Amygdala (tissue), 56 donors: ENCODE data around the gene FOXP1.

Source experiments
- DNase-seq, 56 donors: peaks; one replicate each; lab custom pipeline; 2025; lab: John Stamatoyannopoulos, UW

FOXP1 gene

DNA sequence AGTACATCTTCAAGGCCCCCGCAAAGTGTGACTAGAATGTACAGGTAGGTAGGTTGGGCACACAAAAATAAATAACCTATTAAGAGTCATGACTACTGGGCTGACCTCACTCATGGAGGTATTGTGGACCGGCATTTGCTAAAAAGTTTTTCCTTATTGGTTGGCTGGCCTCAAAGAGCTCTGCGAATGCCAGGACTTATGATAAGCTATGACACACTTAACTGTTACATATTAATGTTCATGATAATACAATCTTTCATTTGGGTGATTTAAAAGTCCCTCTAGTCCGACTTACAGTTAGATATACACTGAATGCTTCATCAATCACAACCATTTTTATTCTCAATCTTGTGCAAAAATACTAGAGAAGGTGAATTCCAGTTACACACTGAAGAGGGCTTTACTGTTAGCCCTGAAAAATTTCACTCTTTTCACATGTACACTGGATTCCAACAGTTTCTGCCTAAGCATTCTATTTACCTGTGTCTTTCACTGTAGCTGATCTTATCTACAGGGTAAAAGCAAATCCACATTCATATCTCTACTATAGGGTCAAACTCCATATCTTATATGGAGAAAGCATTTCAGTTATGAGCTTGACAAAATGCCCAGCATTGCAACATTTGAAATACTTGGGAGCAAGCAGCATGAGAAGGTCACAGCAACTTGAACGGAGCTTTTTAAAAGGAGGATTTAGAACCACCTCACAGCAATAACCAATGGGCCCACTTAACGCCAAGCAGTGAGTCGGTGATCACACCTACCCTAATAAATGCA lies 329.1 kb downstream of the FOXP1 start:
- no peak for DNase-seq

DNA sequence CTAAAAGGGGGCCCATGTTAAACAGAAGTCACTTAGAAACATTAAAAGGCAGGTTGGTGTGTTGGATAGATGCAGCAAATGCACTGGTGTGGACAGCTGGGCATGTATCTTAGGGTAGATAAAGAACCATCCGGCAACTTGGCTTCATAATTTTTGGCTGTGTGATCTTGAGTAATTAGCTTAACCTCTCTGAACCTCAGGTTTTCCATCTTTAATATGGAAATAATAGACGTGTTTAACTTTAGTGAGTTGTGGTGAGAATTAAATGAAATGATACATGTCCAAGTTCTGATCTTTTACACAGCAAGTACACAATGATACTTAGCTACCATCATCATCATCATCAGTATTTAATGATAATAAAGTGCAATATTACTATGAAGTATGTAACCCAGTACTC lies 330.4 kb downstream of the FOXP1 start:
- no peak for DNase-seq

DNA sequence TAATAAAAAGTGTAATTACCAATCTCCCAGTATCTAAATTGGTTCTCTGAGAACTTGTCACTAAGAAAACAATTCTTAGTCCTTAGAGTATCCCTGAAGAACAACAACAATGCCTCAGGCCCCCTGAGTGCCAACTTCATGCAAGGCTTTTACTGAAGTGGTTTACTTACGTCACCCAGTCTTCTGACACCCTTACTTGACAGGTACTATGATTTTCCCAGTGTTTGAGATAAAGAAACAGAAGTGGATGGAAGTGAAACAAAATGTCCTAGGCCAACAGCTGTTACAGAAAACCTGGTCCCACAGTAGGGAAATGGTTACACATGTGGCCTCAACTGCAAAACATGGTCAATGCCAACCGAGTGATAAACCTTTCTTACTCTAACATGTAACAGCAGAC lies 331.1 kb downstream of the FOXP1 start:
- DNase-seq, result no peak

DNA sequence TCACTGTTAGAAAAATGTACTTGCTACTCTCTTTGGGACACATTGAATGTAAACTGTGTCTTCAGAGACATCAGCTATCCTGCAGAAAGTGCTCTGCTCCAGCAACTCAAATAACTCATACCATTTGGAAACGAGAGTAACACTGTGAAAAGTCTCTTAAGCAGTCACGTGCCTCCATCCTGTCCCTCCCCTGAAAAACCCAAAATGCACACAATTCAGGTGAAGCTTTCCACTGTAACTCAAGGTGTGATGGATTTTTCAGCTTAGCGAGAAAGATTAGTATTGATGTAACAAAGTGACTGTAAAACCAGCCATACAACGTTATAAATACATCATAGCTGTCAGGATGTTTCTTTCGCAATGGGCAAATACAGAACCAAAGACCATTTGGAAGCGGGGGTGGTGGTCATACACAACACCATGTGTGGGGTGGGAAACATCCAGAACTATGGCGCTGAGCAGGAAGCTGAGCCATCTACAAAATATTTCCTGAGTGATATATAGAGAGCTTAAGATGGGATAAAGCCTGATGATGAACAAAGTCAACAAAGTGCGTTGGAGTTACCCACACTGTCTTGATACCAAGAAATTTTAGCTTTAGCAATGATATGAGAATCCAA lies 332.3 kb downstream of the FOXP1 start:
- no peak for DNase-seq

DNA sequence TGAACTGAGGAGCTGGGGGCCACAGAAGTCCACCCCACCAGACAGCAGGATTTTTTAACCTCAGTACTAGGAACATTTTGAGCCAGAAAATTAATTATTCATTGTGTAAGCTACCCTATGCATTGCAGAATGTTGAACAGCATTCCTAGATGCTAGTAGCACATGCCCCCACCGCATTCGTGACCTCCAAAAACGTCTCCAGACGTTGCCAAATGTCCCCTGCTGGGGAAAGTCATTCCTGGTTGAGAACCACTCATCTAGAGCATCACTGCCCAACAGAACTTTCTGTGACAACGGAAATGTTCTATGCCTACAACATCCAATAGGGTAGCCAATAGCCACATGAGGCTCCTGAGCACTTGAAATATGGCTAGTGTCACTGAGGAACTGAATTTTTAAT lies 333.5 kb downstream of the FOXP1 start:
- DNase-seq, result no peak

DNA sequence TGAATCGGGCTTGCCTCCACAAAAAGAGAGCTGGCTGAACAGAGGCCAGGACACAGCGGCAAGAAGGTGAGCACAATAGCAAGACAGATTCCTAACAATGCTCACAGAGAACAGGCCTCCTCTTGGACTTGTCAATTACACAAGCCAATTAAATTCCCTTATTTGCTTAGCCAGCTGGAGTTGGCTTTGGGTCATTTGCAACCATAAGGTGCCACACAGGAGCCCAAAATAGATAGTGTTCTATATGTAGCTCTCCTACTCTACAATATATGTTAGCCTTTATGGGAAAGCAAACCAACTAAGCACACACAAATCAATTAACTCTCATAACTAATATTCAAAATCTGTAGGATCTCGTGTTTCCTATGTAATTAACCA lies 335.6 kb downstream of the FOXP1 start:
- no peak for DNase-seq

DNA sequence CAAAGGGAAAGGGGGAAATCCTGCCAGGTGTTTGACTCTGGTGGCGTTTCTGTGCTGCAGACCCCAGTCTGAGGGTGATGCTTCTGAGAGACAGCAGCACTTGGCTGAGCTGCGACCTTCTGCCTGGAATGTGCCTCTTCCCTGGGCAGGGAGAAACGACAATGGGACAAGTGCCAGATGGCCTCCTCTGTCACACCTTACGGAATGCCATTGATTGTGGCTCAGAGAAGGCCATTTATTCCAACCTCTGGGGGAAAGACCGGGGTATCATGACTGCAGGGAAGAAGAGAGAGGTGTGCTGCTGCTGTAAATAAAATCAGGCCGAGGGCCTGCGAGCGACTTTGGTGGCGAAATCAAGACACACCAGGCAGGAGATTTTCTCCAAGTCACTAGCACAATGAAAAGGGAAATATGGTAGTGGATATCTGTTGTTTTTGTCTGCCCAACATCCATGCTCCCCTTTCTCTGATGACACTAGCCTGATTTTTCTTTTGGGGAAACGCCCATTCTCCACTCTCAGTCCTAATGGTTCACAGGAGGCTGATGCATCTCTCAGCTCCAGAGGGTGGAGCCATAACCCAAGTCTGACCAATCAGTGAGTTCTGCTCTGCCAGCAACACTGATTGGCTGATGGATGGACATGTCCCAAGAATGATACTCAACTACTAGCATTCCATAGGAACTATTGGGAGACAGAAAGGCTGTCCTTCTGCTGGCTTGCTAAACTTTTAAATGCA lies 336.1 kb downstream of the FOXP1 start:
- peak in 1 of 56 donors; percentile 5 for DNase-seq

DNA sequence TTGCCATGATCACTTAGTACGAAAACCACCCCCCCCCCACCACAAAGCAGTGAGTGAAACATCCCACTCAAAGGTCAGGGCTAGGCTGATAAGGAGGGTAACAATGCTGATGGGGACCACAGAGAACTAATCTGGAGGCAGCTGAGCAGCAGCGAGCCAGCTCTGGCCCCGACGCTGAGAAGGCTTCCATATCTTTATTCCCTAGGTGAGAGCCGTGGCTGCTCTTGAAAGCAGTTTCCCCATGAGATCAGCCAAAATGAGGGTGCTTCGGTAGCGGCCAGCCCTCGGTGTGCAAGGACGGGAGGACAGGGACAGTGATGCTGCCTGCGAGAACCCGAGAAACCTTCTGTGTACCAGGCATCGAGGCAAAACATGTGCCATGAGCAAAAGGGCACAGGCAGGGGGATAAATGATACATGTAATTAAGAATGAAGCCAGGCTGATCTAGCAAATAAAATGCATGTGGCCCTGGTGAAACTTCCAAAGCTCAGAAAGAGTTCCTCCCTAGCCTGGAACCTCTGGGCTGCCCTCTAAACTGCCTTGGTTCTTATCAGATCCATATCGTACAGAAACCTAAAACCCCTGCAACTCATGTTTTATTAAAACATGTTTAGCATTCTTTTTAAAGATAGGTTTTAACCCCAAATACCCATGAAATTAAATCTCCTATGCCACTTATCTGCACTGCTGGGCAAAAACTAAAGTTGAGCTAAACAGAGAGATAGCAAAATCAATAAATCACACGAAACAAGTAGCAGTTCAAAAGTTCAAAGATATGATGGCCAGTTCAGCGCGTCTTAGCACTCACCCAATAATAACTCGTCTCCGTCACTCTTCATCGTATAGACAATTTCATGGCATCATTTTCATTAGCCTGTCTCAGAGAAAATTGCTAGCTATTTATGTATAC lies 337.3 kb downstream of the FOXP1 start:
- DNase-seq, result no peak

DNA sequence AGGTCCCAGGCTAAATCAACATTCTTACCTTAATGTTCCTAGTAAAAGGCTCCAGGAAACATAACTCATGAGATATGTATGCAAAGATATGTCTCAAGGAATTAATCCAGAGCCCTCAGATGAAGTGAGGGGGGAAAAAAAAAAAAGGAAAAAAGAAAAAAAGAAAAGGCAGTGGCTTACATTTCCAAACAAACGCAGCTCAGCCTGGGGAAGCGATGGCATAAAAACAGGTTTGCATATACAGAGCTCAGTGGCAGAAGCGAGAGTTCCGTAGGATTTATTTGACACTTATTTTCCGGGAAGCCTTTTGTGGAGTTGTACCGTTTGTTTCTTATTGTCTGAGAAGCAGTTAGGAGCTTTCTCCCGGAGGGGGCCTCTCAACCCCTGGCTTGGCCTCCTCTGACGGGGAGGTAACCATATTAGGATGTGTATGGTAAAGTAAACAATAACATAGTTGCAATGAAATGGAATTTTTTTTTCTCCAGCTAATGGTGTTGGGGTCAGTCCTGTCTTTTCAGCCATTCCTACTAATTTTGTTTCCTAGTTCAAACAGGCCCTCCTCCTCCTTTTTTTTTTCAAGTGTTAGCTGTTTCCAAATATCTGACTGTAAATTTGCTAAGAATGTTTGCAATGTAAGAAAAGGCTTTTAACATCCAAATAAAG lies 338.6 kb downstream of the FOXP1 start:
- DNase-seq, result no peak

DNA sequence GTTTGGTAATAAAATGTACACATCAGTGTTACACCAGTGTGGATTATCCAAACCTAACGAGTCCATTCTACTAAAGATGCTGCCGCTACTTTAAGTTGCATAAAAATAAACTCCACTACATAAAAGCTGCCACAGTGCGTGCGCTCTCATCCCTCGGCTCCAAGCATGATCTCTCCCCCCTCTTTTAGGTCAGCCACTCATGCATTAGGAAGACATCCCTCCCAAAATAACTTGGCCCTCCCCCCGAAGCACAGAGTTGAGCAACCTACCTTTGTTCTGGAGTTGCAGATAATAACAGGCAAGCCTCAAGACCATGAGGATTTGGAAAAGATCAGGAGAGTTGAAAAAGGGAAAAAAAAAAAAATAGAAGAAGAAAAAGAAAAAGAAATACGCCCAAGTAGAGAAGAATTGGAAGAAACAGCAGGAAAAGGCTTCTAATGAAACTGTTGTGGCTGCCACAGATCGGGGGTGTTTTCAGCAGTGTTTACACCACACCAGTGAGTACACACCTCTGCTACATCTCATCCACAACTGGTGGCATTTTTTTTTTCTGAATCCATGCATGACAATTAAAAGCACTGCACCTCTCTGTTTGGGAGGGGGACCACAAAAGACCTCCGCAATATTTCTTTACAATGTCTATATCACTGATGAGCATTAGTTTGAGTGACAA lies 339.2 kb downstream of the FOXP1 start:
- no peak for DNase-seq

DNA sequence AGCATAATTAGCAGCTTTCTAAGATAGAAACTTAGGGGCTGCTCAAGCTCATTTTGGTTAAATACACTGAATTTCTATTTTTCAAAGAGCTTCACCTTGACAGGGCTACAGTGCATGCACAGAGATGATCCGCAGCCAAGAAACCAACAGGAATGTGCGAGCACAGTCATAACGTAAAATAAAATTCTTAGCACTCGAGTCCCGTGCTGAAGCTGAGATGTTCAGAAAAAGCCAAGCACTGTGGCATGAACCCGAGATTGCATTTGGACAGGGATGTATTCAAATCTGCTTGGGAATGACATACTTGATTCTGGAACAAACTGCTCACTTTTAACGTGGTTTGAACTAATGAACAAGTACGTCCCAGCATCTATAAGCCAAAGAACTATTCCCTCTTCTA lies 340.3 kb downstream of the FOXP1 start:
- no peak for DNase-seq

DNA sequence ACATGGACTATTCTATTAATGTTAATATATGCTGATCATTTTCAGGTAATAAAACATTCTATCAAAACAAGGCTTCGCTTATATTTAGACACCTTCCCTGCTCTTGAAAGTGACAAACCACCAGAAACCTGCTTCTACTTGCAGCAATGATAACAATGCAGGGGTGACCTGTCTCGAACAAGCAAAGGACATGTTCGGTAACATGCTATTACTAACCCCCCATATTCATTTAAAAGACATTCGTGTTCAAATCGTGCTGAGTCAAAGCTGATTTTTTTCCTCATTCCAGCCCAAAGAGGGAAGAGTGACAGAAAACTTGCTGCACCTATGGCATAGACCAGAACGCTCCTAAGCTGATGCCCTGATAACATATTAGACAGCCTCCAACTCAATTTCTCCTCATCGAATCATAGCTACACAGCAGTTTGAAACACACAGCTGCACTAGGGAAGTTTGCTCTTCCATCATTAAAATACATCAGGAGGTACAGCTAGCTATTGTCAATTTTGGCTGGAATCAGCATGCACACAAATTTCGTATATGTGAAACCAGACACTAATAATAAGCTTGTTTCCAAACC lies 341.5 kb downstream of the FOXP1 start:
- no peak for DNase-seq

DNA sequence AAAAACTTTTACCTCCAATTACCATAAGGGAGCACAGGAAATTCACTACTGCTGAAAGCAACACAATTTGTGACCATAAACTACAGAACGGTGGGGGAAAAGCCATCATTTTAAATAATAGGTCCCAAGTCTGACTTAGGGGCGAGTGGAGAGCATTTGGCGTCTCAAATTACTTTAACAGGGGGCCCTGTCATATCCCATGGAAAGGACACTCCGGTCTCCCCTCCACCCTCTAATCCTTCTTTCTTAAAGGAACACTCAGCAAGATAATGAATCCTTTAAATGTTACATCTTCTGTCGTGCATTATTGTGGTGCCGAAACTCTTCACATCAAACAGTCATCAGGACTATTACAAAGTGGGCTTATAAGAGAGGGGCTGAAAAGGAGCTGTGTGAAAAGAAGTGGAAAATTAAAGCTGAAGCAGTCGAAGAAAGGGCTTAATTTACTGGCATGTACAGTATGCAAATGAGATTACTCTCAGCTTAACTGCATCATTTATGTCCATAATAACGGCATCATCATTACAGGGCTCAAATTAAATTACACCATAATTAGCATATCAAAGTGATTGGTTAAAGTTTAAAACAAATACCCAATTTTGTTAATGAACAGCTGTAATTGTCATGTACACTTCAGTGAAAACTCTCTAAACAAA lies 342.2 kb downstream of the FOXP1 start:
- DNase-seq, result no peak

DNA sequence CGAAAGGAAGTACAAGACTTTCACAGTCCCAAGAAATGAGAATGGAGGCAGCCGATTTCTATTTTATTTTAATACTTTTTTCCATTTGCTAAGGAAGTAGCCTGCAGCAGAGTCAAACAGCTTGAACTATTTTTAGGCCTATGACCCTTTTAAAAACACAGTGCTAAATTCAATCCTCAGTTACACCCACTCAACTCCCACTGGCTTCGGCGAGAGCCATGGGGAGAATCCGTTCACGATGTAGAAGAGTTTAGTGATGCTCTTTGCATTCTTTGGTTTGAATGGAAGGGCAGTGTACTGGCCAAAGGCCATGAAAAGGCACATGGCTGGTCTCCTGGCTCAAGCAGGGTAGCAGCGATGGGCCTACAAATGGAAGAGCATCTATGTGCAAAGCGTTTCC lies 343.5 kb downstream of the FOXP1 start:
- DNase-seq, result no peak

DNA sequence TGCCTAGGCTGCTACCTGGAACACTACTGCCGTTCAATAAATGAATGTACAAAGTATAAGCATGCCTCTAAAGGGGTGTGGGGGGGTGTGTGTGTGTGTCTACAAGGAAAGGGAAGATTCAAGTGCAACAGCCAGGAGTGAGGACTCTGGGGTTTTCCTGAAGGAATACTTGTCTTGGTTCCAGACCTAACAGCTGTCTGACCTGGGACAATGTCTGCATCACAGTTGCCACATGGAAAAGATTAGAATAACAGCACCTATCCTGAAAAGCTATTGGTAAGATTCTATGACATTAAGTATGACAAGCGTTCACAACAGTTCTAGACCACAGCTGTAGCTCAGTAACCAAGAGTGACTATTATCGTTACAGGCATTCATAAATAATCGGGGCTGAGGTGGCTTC lies 345.2 kb downstream of the FOXP1 start:
- DNase-seq, result no peak

DNA sequence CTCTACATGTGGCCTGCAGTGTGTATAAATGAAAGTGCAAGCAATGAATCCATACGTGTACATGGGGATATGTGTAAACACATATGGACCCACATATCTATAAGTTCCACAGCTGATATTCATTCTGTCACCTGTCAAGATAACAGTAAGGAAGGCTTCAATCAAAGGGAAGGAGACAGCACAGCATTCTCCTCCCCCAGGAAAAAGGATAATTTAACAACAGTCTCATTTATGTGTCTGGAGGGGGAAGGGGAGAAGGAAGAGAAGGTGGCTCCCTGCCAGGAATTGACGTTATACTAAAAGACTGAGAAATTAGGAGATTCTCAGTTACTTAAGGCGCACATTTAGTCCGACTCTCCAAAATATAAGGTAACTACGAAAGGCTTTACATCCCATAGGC lies 345.9 kb downstream of the FOXP1 start:
- DNase-seq, result peak in 1 of 56 donors; percentile 5

DNA sequence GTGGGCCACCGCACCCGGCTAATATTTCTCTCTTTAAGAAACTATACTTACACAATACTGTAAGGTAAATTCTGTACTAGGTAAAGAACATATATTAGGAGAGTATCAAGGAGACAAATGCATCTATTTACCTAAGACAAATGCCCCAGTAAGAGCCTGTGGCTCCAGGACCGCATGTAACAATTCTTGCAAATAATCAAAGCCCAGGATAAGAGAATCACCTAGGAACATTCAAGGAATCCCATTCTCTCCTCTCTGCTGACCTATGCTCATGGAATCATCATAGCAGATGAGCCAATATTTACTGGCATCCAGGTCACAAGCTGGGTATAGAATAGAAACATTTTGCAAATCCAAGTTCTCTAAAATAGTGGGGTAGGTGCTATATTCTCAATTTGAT lies 347.7 kb downstream of the FOXP1 start:
- no peak for DNase-seq

DNA sequence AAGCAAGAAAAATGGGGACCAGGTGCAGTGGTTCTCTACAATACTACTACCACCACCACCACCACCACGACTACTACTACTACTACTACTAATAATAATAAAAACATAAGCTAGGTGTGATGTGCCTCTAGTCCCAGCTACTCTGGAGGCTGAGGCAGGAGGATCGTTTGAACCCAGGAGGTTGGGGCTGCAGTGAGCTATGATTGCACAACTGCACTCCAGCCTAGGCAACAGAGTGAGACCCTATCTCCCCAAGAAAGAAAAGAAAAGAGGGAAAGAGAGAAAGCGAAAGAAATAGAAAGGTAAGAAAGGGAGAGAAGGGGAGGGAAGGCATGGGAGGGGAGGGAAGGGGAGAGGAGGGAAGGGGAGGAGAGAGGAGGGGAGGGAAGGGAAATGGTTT lies 350.6 kb downstream of the FOXP1 start:
- DNase-seq, result no peak

DNA sequence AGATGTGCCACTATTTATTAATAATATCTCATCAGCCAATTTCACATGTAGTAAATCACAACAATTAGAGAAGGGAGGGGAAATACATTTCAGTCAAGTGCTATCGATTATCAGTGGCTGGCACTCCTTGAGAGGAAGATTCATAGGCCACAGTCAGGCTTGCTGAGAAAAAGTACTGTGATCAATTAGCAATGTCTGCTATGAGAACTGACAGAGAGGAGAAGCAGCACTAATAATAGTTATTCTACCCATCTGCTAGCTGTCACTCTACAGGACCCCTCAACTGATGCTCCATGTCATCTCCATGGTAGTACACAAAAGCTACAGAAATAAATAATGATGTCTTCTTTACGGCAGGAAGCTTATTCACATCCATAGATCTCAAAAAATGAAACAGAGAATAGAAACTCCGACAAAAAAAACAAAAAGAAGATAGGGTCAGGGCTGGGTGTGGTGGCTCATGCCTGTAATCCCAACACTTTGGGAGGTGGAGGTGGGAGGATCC lies 351.3 kb downstream of the FOXP1 start:
- no peak for DNase-seq
